HG03565 (cell line): Measurements from ENCODE around the gene SNN.

Experiments
- ATAC-seq: cut with Tn5 transposase; IDR thresholded peaks from one replicate; pipeline ENCODE4 v1.9.1; 2021; ENCODE audit warnings: mild to moderate bottlenecking, moderate library complexity; ENCODE audit not compliant: unreplicated experiment

SNN gene

GRCh38 chr16:11666103-11667055 lies 1.9 kb upstream of the SNN start:
- no peak for ATAC-seq

- ATAC-seq: no peak
These were observed 933 bp upstream of the SNN start for GRCh38 chr16:11667221-11667823.

- no peak for ATAC-seq
These were observed 546 bp downstream of the SNN start for GRCh38 chr16:11668623-11669379.

- no peak for ATAC-seq
These were observed 1.3 kb downstream of the SNN start for GRCh38 chr16:11669380-11670146.

- ATAC-seq: no peak
These were observed 2.2 kb downstream of the SNN start for GRCh38 chr16:11670171-11671131.

GRCh38 chr16:11671271-11671670 lies 3.0 kb downstream of the SNN start:
- no peak for ATAC-seq

- no peak for ATAC-seq
These were observed 3.4 kb downstream of the SNN start for GRCh38 chr16:11671676-11672075.

GRCh38 chr16:11672206-11673090 lies 4.2 kb downstream of the SNN start:
- no peak for ATAC-seq

GRCh38 chr16:11673091-11674000 lies 5.1 kb downstream of the SNN start:
- no peak for ATAC-seq

GRCh38 chr16:11674001-11674817 lies 6.0 kb downstream of the SNN start:
- no peak for ATAC-seq

- ATAC-seq: no peak
These were observed 6.7 kb downstream of the SNN start for GRCh38 chr16:11674818-11675560.

- ATAC-seq: no peak
These were observed 7.6 kb downstream of the SNN start for GRCh38 chr16:11675561-11676511.

GRCh38 chr16:11676799-11677198 lies 8.5 kb downstream of the SNN start:
- ATAC-seq: no peak

- ATAC-seq: no peak
These were observed 9.2 kb downstream of the SNN start for GRCh38 chr16:11677451-11677951.
